ENCODE results near the gene RNF41.
A peak's percentile ranks its signal among the peaks of the same experiment; 100 is the strongest.

RNF41 gene

GRCh38 chr12:56155256-56155845 lies 66.4 kb downstream of the RNF41 start:
- Histone ChIP-seq H3K27me3 (ENCODE audit: control insufficient read depth in 1 of 2, insufficient read depth in 2 of 2, low read length in 2 of 2) (no peaks in the 10 kb centered on the region), H3K4me3 (ENCODE audit: low read depth in 1 of 2, low read length in 2 of 2) (no peak overlapping the region), H3K4me1 (ENCODE audit: control insufficient read depth in 1 of 2, insufficient read depth in 2 of 2, low read length in 2 of 2) (peaks cover 39 to 44% of the 10 kb centered on the region in 2 donors), H3K9me3 (ENCODE audit: control insufficient read depth in 1 of 2, low read length in 2 of 2) (no peaks in the 10 kb centered on the region), H3K27ac (ENCODE audit: low read depth, low read length) (no peak overlapping the region), H3K9ac (ENCODE audit: low read depth in 1 of 2, low read length in 2 of 2) (no peak overlapping the region), H3K36me3 (ENCODE audit: control insufficient read depth in 1 of 2, insufficient read depth in 2 of 2, low read length in 2 of 2) (peaks cover 7 to 12% of the 10 kb centered on the region in 2 donors)

GRCh38 chr12:56154818-56155217 lies 66.9 kb downstream of the RNF41 start:
- Histone ChIP-seq H3K27ac (ENCODE audit: low read depth, low read length) (no peak overlapping the region), H3K9ac (ENCODE audit: low read depth in 1 of 2, low read length in 2 of 2) (no peak overlapping the region), H3K36me3 (ENCODE audit: control insufficient read depth in 1 of 2, insufficient read depth in 2 of 2, low read length in 2 of 2) (peaks cover 2 to 6% of the 10 kb centered on the region in 2 donors), H3K27me3 (ENCODE audit: control insufficient read depth in 1 of 2, insufficient read depth in 2 of 2, low read length in 2 of 2) (no peaks in the 10 kb centered on the region), H3K4me3 (ENCODE audit: low read depth in 1 of 2, low read length in 2 of 2) (no peak overlapping the region), H3K4me1 (ENCODE audit: control insufficient read depth in 1 of 2, insufficient read depth in 2 of 2, low read length in 2 of 2) (peaks cover 35 to 39% of the 10 kb centered on the region in 2 donors), H3K9me3 (ENCODE audit: control insufficient read depth in 1 of 2, low read length in 2 of 2) (no peaks in the 10 kb centered on the region)

- no peak overlapping the region for H3K27ac ChIP-seq (ENCODE audit: low read depth, low read length)
- H3K4me1 ChIP-seq (ENCODE audit: control insufficient read depth in 1 of 2, insufficient read depth in 2 of 2, low read length in 2 of 2) = peaks cover 31 to 34% of the 10 kb centered on the region in 2 donors
- no peak overlapping the region for H3K9ac ChIP-seq (ENCODE audit: low read depth in 1 of 2, low read length in 2 of 2)
- H3K4me3 ChIP-seq (ENCODE audit: low read depth in 1 of 2, low read length in 2 of 2) = no peak overlapping the region
- peaks cover 0 to 1% of the 10 kb centered on the region in 2 donors for H3K36me3 ChIP-seq (ENCODE audit: control insufficient read depth in 1 of 2, insufficient read depth in 2 of 2, low read length in 2 of 2)
- no peaks in the 10 kb centered on the region for H3K27me3 ChIP-seq (ENCODE audit: control insufficient read depth in 1 of 2, insufficient read depth in 2 of 2, low read length in 2 of 2)
- no peaks in the 10 kb centered on the region for H3K9me3 ChIP-seq (ENCODE audit: control insufficient read depth in 1 of 2, low read length in 2 of 2)
These were observed 67.4 kb downstream of the RNF41 start for GRCh38 chr12:56154246-56154771.

GRCh38 chr12:56153678-56154065 lies 68.0 kb downstream of the RNF41 start:
- no peak overlapping the region for H3K9ac ChIP-seq (ENCODE audit: low read depth in 1 of 2, low read length in 2 of 2)
- H3K27me3 ChIP-seq (ENCODE audit: control insufficient read depth in 1 of 2, insufficient read depth in 2 of 2, low read length in 2 of 2) = no peaks in the 10 kb centered on the region
- H3K36me3 ChIP-seq (ENCODE audit: control insufficient read depth in 1 of 2, insufficient read depth in 2 of 2, low read length in 2 of 2) = no peaks in the 10 kb centered on the region
- no peaks in the 10 kb centered on the region for H3K9me3 ChIP-seq (ENCODE audit: control insufficient read depth in 1 of 2, low read length in 2 of 2)
- H3K4me1 ChIP-seq (ENCODE audit: control insufficient read depth in 1 of 2, insufficient read depth in 2 of 2, low read length in 2 of 2) = peaks cover 31 to 33% of the 10 kb centered on the region in 2 donors
- no peak overlapping the region for H3K27ac ChIP-seq (ENCODE audit: low read depth, low read length)
- no peak overlapping the region for H3K4me3 ChIP-seq (ENCODE audit: low read depth in 1 of 2, low read length in 2 of 2)

DNA sequence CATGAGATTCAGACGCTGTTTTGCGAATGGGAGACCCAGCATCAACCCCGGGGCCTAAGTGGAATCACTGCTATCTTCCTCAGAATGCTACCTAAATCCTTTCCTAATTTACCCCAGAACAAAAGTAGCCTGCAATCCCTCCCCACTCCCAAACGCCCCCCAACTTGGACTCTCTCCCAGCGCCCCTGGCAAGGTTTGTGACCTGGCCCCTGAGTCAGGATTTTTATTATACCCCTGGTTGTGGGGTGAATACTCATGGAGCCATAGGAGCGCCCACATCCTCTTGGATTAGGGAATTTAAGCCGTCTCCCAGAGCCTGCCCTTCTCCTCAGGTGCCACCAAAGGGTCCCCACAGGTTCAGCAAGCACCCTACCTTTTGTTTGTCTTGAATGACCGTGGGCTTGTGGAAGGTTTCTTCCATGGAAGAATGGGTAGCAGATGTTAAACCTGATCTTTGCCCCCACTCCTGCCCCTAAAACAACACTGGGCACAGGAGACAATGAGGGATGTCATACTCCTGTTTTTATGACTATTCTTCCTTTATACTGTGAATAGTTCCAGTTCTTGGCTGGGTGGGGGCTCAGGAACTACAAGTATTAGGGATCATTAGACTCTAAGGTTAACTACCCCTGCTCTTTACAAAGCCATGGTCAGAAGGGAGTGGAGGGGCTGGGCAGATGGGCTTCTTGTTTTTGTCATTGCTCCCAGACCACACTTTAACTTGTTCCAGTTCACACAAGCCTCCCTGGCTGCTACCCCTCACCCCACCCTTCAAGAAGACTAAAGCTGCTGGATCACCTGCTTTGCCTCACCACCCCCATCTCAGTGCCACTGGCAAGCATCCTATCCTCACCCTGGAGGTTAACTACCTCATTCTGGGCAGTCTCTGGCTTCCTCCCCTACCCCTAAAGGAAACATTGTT lies 68.7 kb downstream of the RNF41 start:
- Histone ChIP-seq H3K4me3 (ENCODE audit: low read depth in 1 of 2, low read length in 2 of 2) (peak overlapping the region; percentile 62 to 93), H3K9ac (ENCODE audit: low read depth in 1 of 2, low read length in 2 of 2) (peak overlapping the region; percentile 35 to 85), H3K36me3 (ENCODE audit: control insufficient read depth in 1 of 2, insufficient read depth in 2 of 2, low read length in 2 of 2) (no peaks in the 10 kb centered on the region), H3K27ac (ENCODE audit: low read depth, low read length) (no peak overlapping the region), H3K27me3 (ENCODE audit: control insufficient read depth in 1 of 2, insufficient read depth in 2 of 2, low read length in 2 of 2) (no peaks in the 10 kb centered on the region), H3K9me3 (ENCODE audit: control insufficient read depth in 1 of 2, low read length in 2 of 2) (no peaks in the 10 kb centered on the region), H3K4me1 (ENCODE audit: control insufficient read depth in 1 of 2, insufficient read depth in 2 of 2, low read length in 2 of 2) (peaks cover 31 to 33% of the 10 kb centered on the region in 2 donors)

Measured in duodenal mucosa (tissue), 2 donors.